GM12878 (cell line): ENCODE data around the gene COX18. TPM values are rescaled to one million over a fixed set of nuclear protein-coding genes. Genes with fewer than 3 reads are reported as not detected.

ENCODE experiments used
- ATAC-seq: fragments of 200-7000 bp; cut with Tn5 transposase; 3 replicates; pipeline ENCODE4 v1.9.1; 2020; ENCODE audit warnings: mild to moderate bottlenecking, moderate library complexity
- BruUV-seq: library from RNA; stranded (reverse); fragments of 400-500 nt; replicated peaks from 2 replicates; lab custom pipeline; 2021; lab: Mats Ljungman, UMichigan
- CTCF ChIA-PET: fragments of 300-600 bp; sonication (Branson Sonifier 250); formaldehyde crosslinking; extraction: SDS; loops from one replicate; lab custom pipeline; 2021; ENCODE audit warnings: inconsistent platforms; lab: Yijun Ruan, JAX
- POLR2A ChIA-PET: fragments of 350-600 bp; formaldehyde crosslinking; extraction: SDS; loops from one replicate; lab custom pipeline; 2021; ENCODE audit warnings: inconsistent platforms; lab: Charles Lee
- RAD21 ChIA-PET: fragments of 300-600 bp; sonication (Branson Sonifier 250); formaldehyde crosslinking; loops from one replicate; lab custom pipeline; 2023; ENCODE audit warnings: antibody characterized with exemption; ENCODE audit not compliant: unreplicated experiment; lab: Charles Lee
- SMC1A ChIA-PET: fragments of 300-600 bp; sonication (Branson Sonifier 250); formaldehyde crosslinking; loops from one replicate; lab custom pipeline; 2023; ENCODE audit not compliant: unreplicated experiment, uncharacterized antibody; lab: Charles Lee
- DNase-seq: peaks from one replicate; pipeline ENCODE4 v3.0.0-alpha.2; 2011; ENCODE audit warnings: low read depth, low spot score
- FAIRE-seq: peaks from 3 replicates; lab custom pipeline; 2011; peaks lifted over from hg19 to GRCh38; lab: Jason Lieb, UNC
- H2AFZ ChIP-seq: 2 replicates; pipeline ENCODE4 v1.6.0; 2011; ENCODE audit warnings: low read depth, low read length, control low read depth; ENCODE audit not compliant: control insufficient read depth
- H3K27ac ChIP-seq: 2 replicates; pipeline ENCODE4 v1.5.1; 2011; ENCODE audit warnings: control low read depth; ENCODE audit not compliant: control insufficient read depth, insufficient read depth
- H3K27me3 ChIP-seq, 2 experiments: replicated peaks in 1 of 2; 2 replicates each; pipeline versions ENCODE4 v1.6.0 to v1.6.1; 2011; ENCODE audit warnings: low read length in 1 of 2; ENCODE audit not compliant: control insufficient read depth in 2 of 2, insufficient read depth in 2 of 2
- H3K36me3 ChIP-seq, 2 experiments: 2 replicates each; pipeline ENCODE4 v1.5.1; 2011; ENCODE audit warnings: low read length in 1 of 2; ENCODE audit not compliant: control insufficient read depth in 2 of 2, insufficient read depth in 2 of 2
- H3K4me1 ChIP-seq: 2 replicates; pipeline ENCODE4 v1.6.1; 2011; ENCODE audit warnings: mild to moderate bottlenecking, low read length, moderate library complexity, mixed read lengths; ENCODE audit not compliant: control insufficient read depth, insufficient read depth
- H3K4me2 ChIP-seq: 2 replicates; pipeline ENCODE4 v1.6.0; 2011; ENCODE audit warnings: control low read depth; ENCODE audit not compliant: control insufficient read depth, insufficient read depth
- H3K4me3 ChIP-seq: fragments of 200-600 bp; sonication (generic); 2 replicates; pipeline ENCODE4 v1.5.1; 2016
- H3K79me2 ChIP-seq: 2 replicates; pipeline ENCODE4 v1.6.0; 2011; ENCODE audit warnings: low read length; ENCODE audit not compliant: control insufficient read depth, insufficient read depth
- H3K9ac ChIP-seq: 2 replicates; pipeline ENCODE4 v1.8.0; 2011; ENCODE audit warnings: low read length, control low read depth, mixed read lengths; ENCODE audit not compliant: control insufficient read depth, insufficient read depth
- H3K9me3 ChIP-seq: replicated peaks from 3 replicates; pipeline ENCODE4 v1.5.1; 2011; ENCODE audit warnings: mild to moderate bottlenecking, low read length; ENCODE audit not compliant: control insufficient read depth, insufficient read depth
- H4K20me1 ChIP-seq: 2 replicates; pipeline ENCODE4 v1.6.0; 2011; ENCODE audit not compliant: control insufficient read depth, insufficient read depth
- CBX5 ChIP-seq: sonication (generic); IDR thresholded peaks from 2 replicates; pipeline ENCODE4 v1.6.1; 2016; ENCODE audit warnings: low read depth, moderate library complexity, mild to moderate bottlenecking, inconsistent platforms
- HDAC2 ChIP-seq: fragments of 200-600 bp; sonication (generic); IDR thresholded peaks from 2 replicates; pipeline ENCODE4 v1.6.1; 2017
- HSF1 ChIP-seq: fragments of 150-350 bp; IDR thresholded peaks from 2 replicates; pipeline ENCODE4 v1.6.1; 2014; ENCODE audit warnings: mild to moderate bottlenecking, low read depth, low read length
- NBN ChIP-seq: fragments of 450-650 bp; IDR thresholded peaks from 2 replicates; pipeline ENCODE4 v1.6.1; 2016
- NR2F1 ChIP-seq: fragments of 450-650 bp; conservative IDR thresholded peaks from 2 replicates; pipeline ENCODE4 v1.6.1; 2017; ENCODE audit warnings: mild to moderate bottlenecking
- SUZ12 ChIP-seq: fragments of 200-600 bp; sonication (generic); IDR thresholded peaks from one replicate; pipeline ENCODE4 v1.6.1; 2018; ENCODE audit warnings: antibody characterized with exemption, mild to moderate bottlenecking; ENCODE audit not compliant: unreplicated experiment
- USF2 ChIP-seq: IDR thresholded peaks from 2 replicates; pipeline ENCODE4 v1.6.1; 2011; ENCODE audit warnings: low read depth, low read length, improper control_type of control experiment, borderline replicate concordance
- YBX1 ChIP-seq: fragments of 450-650 bp; IDR thresholded peaks from 2 replicates; pipeline ENCODE4 v1.6.1; 2016; ENCODE audit warnings: antibody characterized with exemption
- ZNF592 ChIP-seq: fragments of 450-650 bp; IDR thresholded peaks from 2 replicates; pipeline ENCODE4 v1.6.1; 2017; ENCODE audit warnings: mild to moderate bottlenecking, moderate library complexity
- ZZZ3 ChIP-seq: IDR thresholded peaks from 2 replicates; pipeline ENCODE4 v1.6.1; 2011; ENCODE audit warnings: low read depth; ENCODE audit not compliant: control insufficient read depth, insufficient read length
- WGBS: methylation state at CpG from one replicate; pipeline ENCODE4 v1.1.6; 2016; ENCODE audit warnings: low lambda C conversion rate; ENCODE audit not compliant: insufficient replicate concordance, insufficient coverage; ENCODE audit errors: missing lambda C conversion rate; 5-methylcytosine and 5-hydroxymethylcytosine counted together
- in situ Hi-C: fragments of 300-500 bp; cut with MboI; formaldehyde crosslinking; loops from 9 replicates; pipeline ENCODE4 v1.14.3; 2018; ENCODE audit warnings: mixed read lengths
- intact Hi-C: fragments of 100-400 bp; cut with micrococcal nuclease; formaldehyde crosslinking; loops from one replicate; pipeline ENCODE4 v1.14.2; 2022; ENCODE audit not compliant: unreplicated experiment
- polyA plus RNA-seq, 11 experiments: library from polyadenylated mRNA; depleted of rRNA in 4 of 11; unstranded in 6 of 11; stranded (reverse) in 5 of 11; fragments of >200 nt; fragmentation: Nextera tagmentation in 4 of 11; fragmentation: Illumina TruSeq in 1 of 11; extraction: Ambion mirVana in 4 of 11; extraction: Trizol in 1 of 11; gene quantifications; 1 replicate in 1 of 11; 2 replicates in 10 of 11; pipeline versions ENCODE4 v1.2.1 to v1.2.3, GENCODE V29; 2011 to 2016; ENCODE audit warnings: inconsistent platforms in 2 of 11, missing spikeins in 2 of 11, low read depth in 1 of 11
- total RNA-seq, 4 experiments: library from RNA; depleted of rRNA in 3 of 4; stranded (reverse); fragments of >200 nt in 3 of 4; fragmentation: Illumina TruSeq in 1 of 4; extraction: Trizol in 1 of 4; gene quantifications; 2 replicates each; pipeline versions ENCODE4 v1.2.1 to v1.2.3, GENCODE V29; 2013 to 2021
- TF ChIP-seq, protein P1 (sequence below): IDR thresholded peaks from 2 replicates; pipeline ENCODE4 v1.6.1; 2011; ENCODE audit warnings: low read depth, mild to moderate bottlenecking, low read length, moderate library complexity, borderline replicate concordance; ENCODE audit errors: extremely low read depth
- TF ChIP-seq, protein P2 (sequence below): fragments of 450-650 bp; IDR thresholded peaks from 2 replicates; pipeline ENCODE4 v1.6.1; 2017; ENCODE audit warnings: mild to moderate bottlenecking

COX18 gene
- total and polyA plus RNA-seq, 10 of the 15 experiments (the other 5 are each of a cell fraction or from before 2014, with no cell fraction given) = 7.2 to 36.4 (median 17.7) TPM

DNA sequence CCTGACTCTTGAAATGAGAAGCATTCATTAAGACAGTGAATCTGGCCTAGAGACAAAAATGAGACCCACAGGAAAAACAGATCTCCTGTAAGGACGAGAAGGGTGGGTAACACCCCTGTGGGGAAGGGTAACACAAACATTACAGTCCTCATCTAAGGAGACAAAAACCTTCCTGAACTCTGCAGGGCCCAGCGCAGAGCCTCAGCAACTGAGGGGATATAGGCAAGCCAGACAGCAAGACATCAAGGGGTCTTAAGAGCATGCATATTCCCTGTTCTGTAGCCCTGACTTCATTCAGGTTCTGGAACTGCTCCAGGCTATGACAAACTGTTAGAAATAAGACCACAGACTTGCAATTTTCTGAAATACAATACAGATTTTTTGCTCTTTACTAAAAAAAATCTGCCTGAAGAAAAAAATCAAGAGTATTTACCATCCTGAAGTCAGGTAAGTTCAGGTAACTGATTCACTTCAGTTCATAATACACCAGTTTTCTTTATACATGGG, 15.5 kb downstream of the COX18 start:
- no peak for FAIRE-seq
- Histone ChIP-seq H3K4me3 (no peak overlapping the region), H3K27ac (no peak overlapping the region), H3K9me3 (no peaks in the 10 kb centered on the region), H3K36me3 (peaks cover 0 to 13% of the 10 kb centered on the region in 2 experiments; a peak in 2 of 4 replicates), H3K4me1 (peaks cover 8% of the 10 kb centered on the region; the same call in 1 of the 2 replicates), H4K20me1 (no peaks in the 10 kb centered on the region), H3K79me2 (no peaks in the 10 kb centered on the region), H2AFZ (no peak overlapping the region), H3K4me2 (no peak overlapping the region), H3K9ac (no peak overlapping the region), H3K27me3 (no peaks in the 10 kb centered on the region)
- no TSS peak for BruUV-seq
- 94% methylated on average over 2 of the region's 2 CpGs for WGBS
- RAD21 ChIA-PET = no interaction called here
- CTCF ChIA-PET = no interaction called here
- ATAC-seq = no peak
- DNase-seq = no peak
- intact Hi-C loops (no loop called here), in situ Hi-C loops (loop anchor here (25.0 kb wide), 1 partner anchor 1108 kb away; the partner anchor contains the start of gene MTHFD2L)
- POLR2A ChIA-PET = no interaction called here
- SMC1A ChIA-PET = no interaction called here
- TF ChIP-seq ZNF592 = no peak
- no peak for TF ChIP-seq CBX5
- TF ChIP-seq, protein P1, sequence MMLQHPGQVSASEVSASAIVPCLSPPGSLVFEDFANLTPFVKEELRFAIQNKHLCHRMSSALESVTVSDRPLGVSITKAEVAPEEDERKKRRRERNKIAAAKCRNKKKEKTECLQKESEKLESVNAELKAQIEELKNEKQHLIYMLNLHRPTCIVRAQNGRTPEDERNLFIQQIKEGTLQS = no peak
- no peak for TF ChIP-seq NR2F1
- TF ChIP-seq SUZ12 = no peak
- TF ChIP-seq HDAC2 = no peak
- no peak for TF ChIP-seq NBN
- no peak for TF ChIP-seq HSF1
- TF ChIP-seq, protein P2, sequence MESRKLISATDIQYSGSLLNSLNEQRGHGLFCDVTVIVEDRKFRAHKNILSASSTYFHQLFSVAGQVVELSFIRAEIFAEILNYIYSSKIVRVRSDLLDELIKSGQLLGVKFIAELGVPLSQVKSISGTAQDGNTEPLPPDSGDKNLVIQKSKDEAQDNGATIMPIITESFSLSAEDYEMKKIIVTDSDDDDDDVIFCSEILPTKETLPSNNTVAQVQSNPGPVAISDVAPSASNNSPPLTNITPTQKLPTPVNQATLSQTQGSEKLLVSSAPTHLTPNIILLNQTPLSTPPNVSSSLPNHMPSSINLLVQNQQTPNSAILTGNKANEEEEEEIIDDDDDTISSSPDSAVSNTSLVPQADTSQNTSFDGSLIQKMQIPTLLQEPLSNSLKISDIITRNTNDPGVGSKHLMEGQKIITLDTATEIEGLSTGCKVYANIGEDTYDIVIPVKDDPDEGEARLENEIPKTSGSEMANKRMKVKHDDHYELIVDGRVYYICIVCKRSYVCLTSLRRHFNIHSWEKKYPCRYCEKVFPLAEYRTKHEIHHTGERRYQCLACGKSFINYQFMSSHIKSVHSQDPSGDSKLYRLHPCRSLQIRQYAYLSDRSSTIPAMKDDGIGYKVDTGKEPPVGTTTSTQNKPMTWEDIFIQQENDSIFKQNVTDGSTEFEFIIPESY = no peak
- no peak for TF ChIP-seq YBX1
- TF ChIP-seq USF2 = no peak
- TF ChIP-seq ZZZ3 = no peak
